Activated CD8-positive, alpha-beta T cell treated with anti-CD3 and anti-CD28 coated beads, Interleukin-2, amount 10 ng/mL, durations not matched to agents 7 days and 5 days (primary cell): ENCODE measurements around the gene GABRG3. TPM values are rescaled to one million over a fixed set of nuclear protein-coding genes. Genes with fewer than 3 reads are reported as not detected.

Source experiments
- ATAC-seq: fragments of 150-1000 bp; cut with Tn5 transposase; one replicate; pipeline ENCODE4 v1.10.0; 2021; ENCODE audit warnings: moderate library complexity
- CTCF ChIA-PET: fragments of 350-600 bp; sonication (Branson Sonifier 250); formaldehyde crosslinking; loops from one replicate; lab custom pipeline; 2021; ENCODE audit warnings: antibody characterized with exemption; lab: Charles Lee
- POLR2A ChIA-PET: fragments of 350-600 bp; sonication (Branson Sonifier 250); formaldehyde crosslinking; loops from one replicate; lab custom pipeline; 2021; ENCODE audit warnings: antibody characterized with exemption; lab: Charles Lee
- DNase-seq: peaks from one replicate; pipeline ENCODE4 v3.0.0-alpha.2; 2020
- H3K27ac Mint-ChIP-seq: one replicate; pipeline ENCODE4 v1.8.0; 2021; ENCODE audit warnings: mild to moderate bottlenecking, mixed read lengths
- H3K27me3 Mint-ChIP-seq: one replicate; pipeline ENCODE4 v1.8.0; 2021; ENCODE audit warnings: low read depth, mixed read lengths
- H3K36me3 Mint-ChIP-seq: one replicate; pipeline ENCODE4 v1.8.0; 2021; ENCODE audit warnings: low read depth, mixed read lengths
- H3K4me1 Mint-ChIP-seq: one replicate; pipeline ENCODE4 v1.8.0; 2021; ENCODE audit warnings: low read depth, mixed read lengths
- H3K4me3 Mint-ChIP-seq: one replicate; pipeline ENCODE4 v1.8.0; 2021; ENCODE audit warnings: mild to moderate bottlenecking, mixed read lengths
- H3K9me3 Mint-ChIP-seq: one replicate; pipeline ENCODE4 v1.8.0; 2022; ENCODE audit warnings: mixed read lengths; ENCODE audit not compliant: insufficient read depth
- total RNA-seq, 2 experiments: library from RNA; stranded (reverse); gene quantifications; one replicate each; pipeline ENCODE4 v1.2.3, GENCODE V29; 2021

Gene GABRG3
- total RNA-seq, 2 experiments from 2014 or later, result not detected

DNA sequence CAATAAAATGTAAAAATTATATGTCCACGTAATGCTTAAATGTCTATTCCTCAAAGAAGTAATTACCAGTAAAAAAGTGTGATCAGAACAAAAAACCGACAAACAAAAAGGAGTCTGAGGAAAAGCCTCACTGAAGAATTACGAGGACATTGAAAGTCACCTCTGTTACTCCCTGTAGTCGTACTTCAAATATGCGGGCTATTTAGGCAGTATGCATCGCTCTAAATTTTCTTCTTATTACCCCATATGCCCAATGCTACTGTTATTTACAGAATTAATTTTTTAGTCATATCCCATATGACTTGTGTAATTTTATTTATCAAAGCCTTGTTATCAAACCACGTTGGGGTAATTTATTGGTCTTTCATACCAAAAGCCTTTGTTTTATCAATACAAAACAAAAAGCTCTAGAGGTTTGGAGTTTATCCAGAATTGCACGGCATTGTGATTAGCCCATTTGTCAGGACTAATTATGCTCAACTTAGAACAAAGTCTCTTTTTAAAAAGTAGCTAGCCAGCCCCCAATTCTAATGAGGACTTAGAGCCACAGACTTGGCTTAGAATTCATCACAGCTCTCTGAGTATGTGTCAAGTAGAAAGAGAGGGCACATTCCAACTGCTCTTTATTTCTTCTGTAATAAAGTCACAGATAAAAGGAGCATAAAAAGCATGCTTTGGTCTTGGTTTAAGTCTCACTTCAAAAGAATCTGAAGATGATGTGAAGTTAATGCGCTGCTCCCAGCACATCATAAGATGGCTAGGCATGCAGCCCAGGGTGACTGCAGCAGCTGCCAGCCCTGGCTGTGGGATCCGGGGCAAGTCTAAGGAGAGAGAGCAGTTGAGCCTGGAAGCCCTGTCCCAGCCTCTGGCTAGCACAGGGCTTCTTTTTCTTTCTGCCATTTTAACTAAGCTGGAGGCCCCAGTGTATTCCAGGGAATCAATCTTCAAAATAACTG, 521.0 kb downstream of the GABRG3 start:
- Mint-ChIP-seq H3K9me3 (peaks cover 11% of the 10 kb centered on the region), H3K36me3 (no peaks in the 10 kb centered on the region), H3K4me3 (no peak overlapping the region), H3K27ac (no peak overlapping the region), H3K27me3 (no peaks in the 10 kb centered on the region), H3K4me1 (no peaks in the 10 kb centered on the region)
- ATAC-seq, result no peak
- ChIA-PET POLR2A (no interaction called here), CTCF (no interaction called here)
- no peak for DNase-seq

DNA sequence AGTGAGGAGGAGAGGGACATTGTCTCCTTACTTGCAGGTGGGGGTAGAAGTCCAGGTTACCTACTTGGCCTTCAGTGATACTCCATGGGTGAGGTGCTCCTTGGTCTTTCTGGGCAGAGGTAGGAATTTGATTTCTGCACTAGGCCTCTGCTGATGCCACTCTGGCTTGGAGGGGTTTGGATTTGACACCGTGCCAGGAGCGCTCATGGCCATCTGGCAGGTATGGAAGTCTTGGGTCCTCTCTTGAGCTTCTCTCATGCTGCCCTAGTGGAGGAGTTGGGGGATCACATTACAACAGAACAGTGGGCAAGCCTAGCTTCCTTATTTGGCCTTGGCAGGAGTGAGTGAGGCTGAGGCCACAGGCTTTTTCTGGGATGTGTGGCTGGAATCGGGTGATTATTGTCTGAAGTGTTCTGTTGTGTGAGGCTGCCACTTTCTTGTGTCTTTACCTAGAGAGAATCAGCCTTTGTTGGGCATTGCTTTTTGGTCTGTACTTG, 525.0 kb downstream of the GABRG3 start:
- no peak for DNase-seq
- ATAC-seq, result no peak
- no peaks in the 10 kb centered on the region for H3K4me1 Mint-ChIP-seq
- CTCF ChIA-PET, result no interaction called here
- H3K36me3 Mint-ChIP-seq, result no peaks in the 10 kb centered on the region
- peaks cover 21% of the 10 kb centered on the region for H3K9me3 Mint-ChIP-seq
- no peak overlapping the region for H3K4me3 Mint-ChIP-seq
- H3K27ac Mint-ChIP-seq, result no peak overlapping the region
- no peaks in the 10 kb centered on the region for H3K27me3 Mint-ChIP-seq
- POLR2A ChIA-PET, result no interaction called here

DNA sequence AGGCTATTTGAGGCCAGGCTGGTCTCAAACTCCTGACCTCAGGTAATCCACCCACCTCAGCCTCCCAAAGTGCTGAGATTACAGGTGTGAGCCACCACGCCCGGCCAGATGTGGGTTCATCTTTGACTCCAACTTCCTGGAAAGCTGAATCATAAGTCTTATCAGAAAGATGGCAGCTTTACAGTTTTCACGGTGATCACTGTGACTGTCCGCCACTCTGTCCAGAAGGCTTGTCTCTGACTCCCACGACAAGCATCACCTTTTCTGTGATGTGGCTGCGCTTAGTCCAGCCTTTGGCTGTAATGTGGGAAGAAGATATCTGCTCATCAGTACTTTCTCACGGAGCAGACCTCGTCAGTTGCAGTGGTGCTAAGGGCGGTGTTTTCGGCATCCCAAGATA, 527.7 kb downstream of the GABRG3 start:
- no peak for DNase-seq
- Mint-ChIP-seq H3K4me3 (no peak overlapping the region), H3K9me3 (peaks cover 19% of the 10 kb centered on the region), H3K27me3 (no peaks in the 10 kb centered on the region), H3K36me3 (no peaks in the 10 kb centered on the region), H3K4me1 (no peaks in the 10 kb centered on the region), H3K27ac (no peak overlapping the region)
- POLR2A ChIA-PET, result no interaction called here
- CTCF ChIA-PET, result no interaction called here
- ATAC-seq, result no peak

DNA sequence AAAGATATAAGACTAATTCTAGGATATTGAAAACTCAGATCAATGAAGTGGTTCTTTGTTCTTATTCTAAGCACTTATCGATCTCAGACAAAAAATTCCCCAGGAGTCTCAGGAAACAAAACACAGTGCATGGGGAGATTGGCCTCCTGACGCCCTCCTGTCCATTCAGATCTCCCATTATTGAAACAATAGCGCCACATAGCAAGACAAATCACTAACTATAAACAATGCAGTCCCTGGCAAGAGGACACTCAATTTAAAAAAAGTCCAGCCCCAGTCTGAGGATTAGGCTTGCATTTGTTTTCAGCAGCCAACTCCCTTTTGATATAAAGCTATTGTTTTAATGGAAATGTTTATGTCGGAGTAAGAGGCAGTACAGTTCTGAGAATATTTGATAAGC, 528.2 kb downstream of the GABRG3 start:
- ATAC-seq, result no peak
- no peaks in the 10 kb centered on the region for H3K36me3 Mint-ChIP-seq
- H3K4me3 Mint-ChIP-seq, result no peak overlapping the region
- peaks cover 19% of the 10 kb centered on the region for H3K9me3 Mint-ChIP-seq
- no peak overlapping the region for H3K27ac Mint-ChIP-seq
- CTCF ChIA-PET, result no interaction called here
- H3K4me1 Mint-ChIP-seq, result no peaks in the 10 kb centered on the region
- POLR2A ChIA-PET, result no interaction called here
- no peak for DNase-seq
- H3K27me3 Mint-ChIP-seq, result no peaks in the 10 kb centered on the region

DNA sequence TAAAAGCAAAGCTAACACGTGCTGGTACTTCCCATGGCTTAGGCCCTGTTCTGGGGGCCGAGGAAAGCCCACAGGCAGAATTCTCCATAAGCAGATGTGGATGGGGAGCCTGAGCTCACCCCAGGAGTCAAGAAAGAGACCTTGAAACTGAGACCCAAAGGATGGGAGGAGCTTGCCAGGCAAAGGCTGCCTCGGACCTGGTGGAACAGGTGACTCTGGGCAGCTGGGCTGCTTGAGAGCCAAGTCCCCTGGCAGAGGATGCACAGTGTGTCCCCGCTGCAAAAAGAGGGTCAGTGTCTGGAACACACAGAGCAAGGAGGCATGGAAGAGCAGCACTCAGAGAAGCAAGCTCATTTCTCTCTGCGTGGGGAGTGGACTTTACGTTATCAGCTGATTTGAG, 528.7 kb downstream of the GABRG3 start:
- Mint-ChIP-seq H3K36me3 (no peaks in the 10 kb centered on the region), H3K9me3 (peaks cover 19% of the 10 kb centered on the region), H3K4me3 (no peak overlapping the region), H3K27me3 (no peaks in the 10 kb centered on the region), H3K27ac (no peak overlapping the region), H3K4me1 (no peaks in the 10 kb centered on the region)
- ATAC-seq, result no peak
- DNase-seq, result no peak
- ChIA-PET CTCF (no interaction called here), POLR2A (no interaction called here)

DNA sequence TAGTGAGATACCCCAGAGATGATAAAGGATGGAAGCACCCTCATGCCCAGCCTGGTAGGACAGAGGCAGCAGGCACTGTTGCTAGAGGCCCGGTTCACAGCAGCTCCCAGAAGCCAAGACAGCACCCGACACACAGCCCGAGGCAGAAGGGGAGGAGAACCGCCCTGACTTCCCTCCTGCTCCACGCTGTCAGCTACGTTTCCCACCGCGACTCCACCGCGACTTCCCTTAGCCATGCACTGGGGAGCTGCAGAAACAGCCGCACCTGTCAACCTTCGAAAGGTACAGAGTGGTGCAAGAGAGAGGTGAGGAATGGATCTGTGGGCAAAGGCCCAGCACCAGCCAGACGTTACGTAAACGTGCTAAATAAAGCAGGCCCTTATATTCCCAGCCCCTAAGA, 529.2 kb downstream of the GABRG3 start:
- Mint-ChIP-seq H3K4me1 (no peaks in the 10 kb centered on the region), H3K27ac (no peak overlapping the region), H3K9me3 (peaks cover 20% of the 10 kb centered on the region), H3K27me3 (no peaks in the 10 kb centered on the region), H3K36me3 (no peaks in the 10 kb centered on the region), H3K4me3 (no peak overlapping the region)
- ChIA-PET CTCF (no interaction called here), POLR2A (no interaction called here)
- no peak for DNase-seq
- ATAC-seq, result no peak

DNA sequence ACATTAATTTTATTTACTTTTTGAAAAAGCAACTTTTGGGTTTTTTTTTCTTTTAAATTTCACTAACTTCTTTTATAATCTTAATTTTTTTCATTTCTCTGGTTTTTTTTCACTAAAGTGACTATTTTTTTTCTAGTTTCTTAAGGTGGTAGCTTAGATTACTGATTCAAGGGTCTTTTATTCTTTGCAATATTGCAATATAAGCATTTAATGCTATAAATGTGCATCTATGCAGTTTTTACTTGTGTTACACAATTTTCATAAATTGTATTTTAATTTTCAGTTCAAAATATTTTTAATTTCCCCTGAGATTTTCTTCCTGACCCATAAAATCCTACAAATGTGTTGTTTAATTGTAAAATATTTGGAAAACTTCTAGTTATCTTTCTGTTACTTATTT, 535.8 kb downstream of the GABRG3 start:
- ATAC-seq (no peak), DNase-seq (no peak)
- Mint-ChIP-seq H3K27me3 (no peaks in the 10 kb centered on the region), H3K4me1 (no peaks in the 10 kb centered on the region), H3K4me3 (no peak overlapping the region), H3K27ac (no peak overlapping the region), H3K9me3 (peaks cover 20% of the 10 kb centered on the region), H3K36me3 (no peaks in the 10 kb centered on the region)
- ChIA-PET CTCF (no interaction called here), POLR2A (no interaction called here)

DNA sequence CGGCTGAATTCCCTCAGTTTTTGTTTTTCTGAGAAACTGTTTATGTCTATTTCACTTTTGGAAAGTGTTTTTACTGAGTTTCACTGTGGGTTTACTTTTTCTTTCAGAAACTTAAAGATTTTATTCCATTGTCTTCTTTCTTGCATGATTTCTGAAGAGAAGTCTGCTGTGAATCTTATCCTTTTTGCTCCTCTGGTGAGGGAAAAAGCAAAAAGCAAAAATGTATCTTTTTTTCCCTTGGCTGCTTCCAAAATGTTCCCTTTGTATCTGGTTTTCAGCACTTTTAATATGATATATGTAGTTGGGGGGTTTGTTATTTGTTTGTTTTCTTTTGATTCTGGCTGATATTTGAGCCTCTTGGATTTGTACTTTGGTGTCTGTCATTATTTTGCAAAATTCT, 538.0 kb downstream of the GABRG3 start:
- H3K36me3 Mint-ChIP-seq, result no peaks in the 10 kb centered on the region
- no peak overlapping the region for H3K4me3 Mint-ChIP-seq
- H3K27ac Mint-ChIP-seq, result no peak overlapping the region
- ATAC-seq (no peak), DNase-seq (no peak)
- POLR2A ChIA-PET, result no interaction called here
- H3K9me3 Mint-ChIP-seq, result peaks cover 15% of the 10 kb centered on the region
- CTCF ChIA-PET, result no interaction called here
- no peaks in the 10 kb centered on the region for H3K27me3 Mint-ChIP-seq
- H3K4me1 Mint-ChIP-seq, result no peaks in the 10 kb centered on the region

DNA sequence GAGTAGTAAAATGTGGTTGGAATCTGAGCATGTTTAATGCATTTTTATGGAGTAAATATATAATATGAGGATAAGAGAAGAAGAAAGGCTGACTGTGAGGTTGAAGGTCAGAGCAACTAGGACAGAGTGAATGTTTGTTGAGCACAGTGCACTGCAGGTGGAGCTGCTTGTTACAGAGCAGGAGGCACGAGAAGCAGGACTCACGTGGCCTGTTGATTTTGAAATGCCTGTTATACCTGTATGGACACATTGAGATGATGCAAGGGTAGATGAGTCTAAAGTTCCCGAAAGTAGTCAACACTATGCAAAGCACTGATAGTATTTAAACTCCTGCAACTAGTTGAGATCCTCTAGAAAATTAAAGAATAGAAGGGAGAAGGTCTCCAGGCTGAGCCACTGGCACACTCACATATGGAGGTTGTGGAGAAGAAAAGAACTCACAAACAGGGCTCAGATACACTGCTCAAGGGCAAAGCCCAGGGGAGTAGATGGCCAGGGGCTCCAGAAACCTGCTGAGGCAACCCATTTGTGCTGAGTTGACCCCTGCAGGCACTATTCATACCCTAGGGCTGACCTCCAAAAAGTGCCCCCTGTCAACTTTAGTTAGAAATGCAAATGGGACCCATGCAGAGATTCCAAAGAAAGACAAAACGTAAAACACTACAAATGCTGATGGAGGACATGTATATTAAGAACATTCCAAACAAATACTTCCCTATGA, 541.5 kb downstream of the GABRG3 start:
- no peak for ATAC-seq

DNA sequence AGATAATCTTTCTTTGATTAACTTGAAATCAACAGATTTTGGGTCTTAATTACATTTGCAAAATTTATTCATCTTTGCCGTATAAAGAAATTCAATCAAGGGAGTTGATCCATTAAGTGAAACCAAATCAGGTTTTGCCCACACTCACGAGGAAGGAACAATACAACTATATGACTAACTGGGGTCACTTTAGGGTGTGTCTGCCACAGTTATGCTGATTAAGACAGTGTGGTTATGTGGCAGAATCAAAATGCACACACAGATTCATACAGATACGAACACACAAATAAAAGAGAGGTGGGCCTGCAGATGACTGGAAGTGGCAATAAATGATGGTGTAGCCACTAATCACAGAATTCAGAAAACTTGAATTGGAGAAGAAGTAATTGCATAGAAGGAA, 543.5 kb downstream of the GABRG3 start:
- Mint-ChIP-seq H3K27ac (no peak overlapping the region), H3K27me3 (no peaks in the 10 kb centered on the region), H3K4me1 (no peaks in the 10 kb centered on the region), H3K9me3 (peaks cover 9% of the 10 kb centered on the region), H3K4me3 (no peak overlapping the region), H3K36me3 (no peaks in the 10 kb centered on the region)
- ChIA-PET CTCF (no interaction called here), POLR2A (no interaction called here)
- DNase-seq (no peak), ATAC-seq (no peak)

More for the DNA sequence above, 541.5 kb downstream of the GABRG3 start:
- Mint-ChIP-seq H3K27ac (no peak overlapping the region), H3K4me3 (no peak overlapping the region), H3K9me3 (peaks cover 15% of the 10 kb centered on the region), H3K36me3 (no peaks in the 10 kb centered on the region), H3K27me3 (no peaks in the 10 kb centered on the region), H3K4me1 (no peaks in the 10 kb centered on the region)
- ChIA-PET CTCF (no interaction called here), POLR2A (no interaction called here)
- DNase-seq, result no peak

DNA sequence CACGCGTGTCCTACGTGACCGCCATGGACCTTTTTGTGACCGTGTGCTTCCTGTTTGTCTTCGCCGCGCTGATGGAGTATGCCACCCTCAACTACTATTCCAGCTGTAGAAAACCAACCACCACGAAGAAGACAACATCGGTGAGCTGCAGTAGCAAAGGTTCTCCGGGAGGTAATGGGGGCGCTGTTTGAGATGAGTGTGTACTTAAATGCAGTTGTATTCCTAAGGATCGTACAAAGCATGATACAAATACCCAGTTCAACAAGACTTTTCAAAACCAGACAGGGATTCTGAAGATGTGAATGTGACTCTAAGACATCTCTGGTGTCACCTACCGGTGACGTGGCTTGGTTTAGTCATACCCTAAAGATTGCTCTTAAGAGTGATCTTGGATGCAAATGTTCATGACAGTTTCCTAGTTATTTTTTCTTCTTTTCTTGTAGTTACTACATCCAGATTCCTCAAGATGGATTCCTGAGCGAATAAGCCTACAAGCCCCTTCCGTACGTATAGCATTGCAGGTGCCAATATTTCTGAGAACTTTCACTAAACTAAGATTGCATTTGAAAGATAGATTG, 556.6 kb downstream of the GABRG3 start:
- H3K27me3 Mint-ChIP-seq, result no peaks in the 10 kb centered on the region
- H3K4me3 Mint-ChIP-seq, result no peak overlapping the region
- no peak overlapping the region for H3K27ac Mint-ChIP-seq
- ChIA-PET CTCF (no interaction called here), POLR2A (no interaction called here)
- no peaks in the 10 kb centered on the region for H3K36me3 Mint-ChIP-seq
- H3K9me3 Mint-ChIP-seq, result peaks cover 53% of the 10 kb centered on the region
- H3K4me1 Mint-ChIP-seq, result no peaks in the 10 kb centered on the region
- ATAC-seq (no peak), DNase-seq (no peak)

DNA sequence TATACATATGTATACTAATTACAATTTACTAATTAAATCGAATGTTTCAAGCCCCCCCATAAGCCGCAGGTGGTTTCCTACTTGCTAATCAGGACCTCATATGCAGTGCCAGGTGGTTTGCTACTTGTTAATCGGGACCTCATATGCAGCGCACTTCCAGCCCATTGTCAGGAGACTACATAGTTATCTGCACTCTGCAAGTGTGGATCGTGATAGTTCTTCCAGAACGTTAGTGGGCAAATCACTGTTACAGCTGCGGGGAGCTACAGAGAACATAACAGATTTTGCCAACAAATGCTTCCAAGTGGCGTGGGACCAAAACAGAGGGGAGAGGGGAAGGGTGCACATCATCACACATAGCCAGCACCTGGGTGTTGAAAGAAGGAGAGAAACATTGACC, 558.4 kb downstream of the GABRG3 start:
- no peaks in the 10 kb centered on the region for H3K27me3 Mint-ChIP-seq
- H3K36me3 Mint-ChIP-seq, result no peaks in the 10 kb centered on the region

More for the DNA sequence above, 558.4 kb downstream of the GABRG3 start:
- ATAC-seq (no peak), DNase-seq (no peak)
- no peaks in the 10 kb centered on the region for H3K4me1 Mint-ChIP-seq
- peaks cover 50% of the 10 kb centered on the region for H3K9me3 Mint-ChIP-seq
- H3K4me3 Mint-ChIP-seq, result no peak overlapping the region
- ChIA-PET CTCF (no interaction called here), POLR2A (no interaction called here)
- H3K27ac Mint-ChIP-seq, result no peak overlapping the region
